Measurements from ENCODE around the gene MVB12B.

MVB12B gene

GRCh38 chr9:126318858-126319257 lies 7.8 kb upstream of the MVB12B start:
- Histone ChIP-seq H3K79me1 (ENCODE audit: low read length) (no peaks in the 10 kb centered on the region), H2BK5ac (ENCODE audit: low read depth, low read length, poor library complexity) (no peak overlapping the region)
- WGBS (ENCODE audit: extremely low coverage, insufficient coverage, insufficient read length): no CpG with 5 or more reads among the region's 6 CpGs

GRCh38 chr9:126319671-126320070 lies 7.0 kb upstream of the MVB12B start:
- Histone ChIP-seq H2AK5ac (ENCODE audit: low read length) (no peak overlapping the region), H3K4me3 (ENCODE audit: low read depth, low read length) (no peak overlapping the region), H3K4me2 (ENCODE audit: low read length) (no peak overlapping the region), H3K23ac (ENCODE audit: low read length) (no peak overlapping the region), H3K27me3 (ENCODE audit: insufficient read depth, low read length) (no peaks in the 10 kb centered on the region), H3K4ac (ENCODE audit: low read depth, low read length) (no peak overlapping the region), H2AFZ (ENCODE audit: insufficient read depth, low read length, poor library complexity) (no peak overlapping the region), H3K9me3 (ENCODE audit: insufficient read depth, low read depth, low read length) (no peaks in the 10 kb centered on the region), H2BK12ac (ENCODE audit: low read length) (no peak overlapping the region), H4K91ac (ENCODE audit: low read depth, low read length) (no peak overlapping the region), H4K12ac (ENCODE audit: low read depth, low read length) (no peak overlapping the region), H3K18ac (ENCODE audit: low read length) (no peak overlapping the region), H3K9ac (ENCODE audit: low read length) (no peak overlapping the region), H3K79me1 (ENCODE audit: low read length) (no peaks in the 10 kb centered on the region), H3K4me1 (ENCODE audit: control insufficient read depth in 1 of 2, insufficient read depth in 2 of 2, low read length in 2 of 2) (no peaks in the 10 kb centered on the region), H3K79me2 (ENCODE audit: control insufficient read depth, insufficient read depth, low read length, poor library complexity) (no peaks in the 10 kb centered on the region), H3K36me3 (ENCODE audit: control insufficient read depth in 1 of 2, insufficient read depth in 2 of 2, low read length in 2 of 2) (no peaks in the 10 kb centered on the region), H4K8ac (ENCODE audit: low read depth, low read length) (no peak overlapping the region), H3K27ac (ENCODE audit: low read depth, low read length) (no peak overlapping the region), H3K14ac (ENCODE audit: low read length) (no peak overlapping the region), H2BK5ac (ENCODE audit: low read depth, low read length, poor library complexity) (no peak overlapping the region), H2BK120ac (ENCODE audit: insufficient read depth, low read length, poor library complexity) (no peak overlapping the region)
- no peak for DNase-seq
- WGBS (ENCODE audit: extremely low coverage, insufficient coverage, insufficient read length): no CpG with 5 or more reads among the region's 5 CpGs

More at GRCh38 chr9:126318858-126319257, 7.8 kb upstream of the MVB12B start:
- H3K79me2 ChIP-seq (ENCODE audit: control insufficient read depth, insufficient read depth, low read length, poor library complexity): no peaks in the 10 kb centered on the region
- no peak overlapping the region for H3K9ac ChIP-seq (ENCODE audit: low read length)
- H3K23ac ChIP-seq (ENCODE audit: low read length): no peak overlapping the region
- H3K18ac ChIP-seq (ENCODE audit: low read length): no peak overlapping the region
- no peak overlapping the region for H4K12ac ChIP-seq (ENCODE audit: low read depth, low read length)
- H3K4me3 ChIP-seq (ENCODE audit: low read depth, low read length): no peak overlapping the region
- H3K27me3 ChIP-seq (ENCODE audit: insufficient read depth, low read length): no peaks in the 10 kb centered on the region
- H3K27ac ChIP-seq (ENCODE audit: low read depth, low read length): no peak overlapping the region
- no peak overlapping the region for H4K91ac ChIP-seq (ENCODE audit: low read depth, low read length)
- no peak overlapping the region for H2AFZ ChIP-seq (ENCODE audit: insufficient read depth, low read length, poor library complexity)
- H2AK5ac ChIP-seq (ENCODE audit: low read length): no peak overlapping the region
- no peaks in the 10 kb centered on the region for H3K4me1 ChIP-seq (ENCODE audit: control insufficient read depth in 1 of 2, insufficient read depth in 2 of 2, low read length in 2 of 2)
- no peak overlapping the region for H2BK120ac ChIP-seq (ENCODE audit: insufficient read depth, low read length, poor library complexity)
- H3K36me3 ChIP-seq (ENCODE audit: control insufficient read depth in 1 of 2, insufficient read depth in 2 of 2, low read length in 2 of 2): no peaks in the 10 kb centered on the region
- H3K9me3 ChIP-seq (ENCODE audit: insufficient read depth, low read depth, low read length): no peaks in the 10 kb centered on the region
- no peak overlapping the region for H3K4me2 ChIP-seq (ENCODE audit: low read length)
- H3K4ac ChIP-seq (ENCODE audit: low read depth, low read length): no peak overlapping the region
- no peak overlapping the region for H4K8ac ChIP-seq (ENCODE audit: low read depth, low read length)
- no peak overlapping the region for H3K14ac ChIP-seq (ENCODE audit: low read length)
- no peak for DNase-seq
- H2BK12ac ChIP-seq (ENCODE audit: low read length): no peak overlapping the region

GRCh38 chr9:126320158-126320922 lies 6.3 kb upstream of the MVB12B start:
- no peak overlapping the region for H4K91ac ChIP-seq (ENCODE audit: low read depth, low read length)
- H2BK5ac ChIP-seq (ENCODE audit: low read depth, low read length, poor library complexity): no peak overlapping the region
- H3K4me1 ChIP-seq (ENCODE audit: control insufficient read depth in 1 of 2, insufficient read depth in 2 of 2, low read length in 2 of 2): no peaks in the 10 kb centered on the region
- H3K79me2 ChIP-seq (ENCODE audit: control insufficient read depth, insufficient read depth, low read length, poor library complexity): no peaks in the 10 kb centered on the region
- no peak overlapping the region for H3K27ac ChIP-seq (ENCODE audit: low read depth, low read length)
- H3K79me1 ChIP-seq (ENCODE audit: low read length): no peaks in the 10 kb centered on the region
- no peaks in the 10 kb centered on the region for H3K9me3 ChIP-seq (ENCODE audit: insufficient read depth, low read depth, low read length)
- no peak overlapping the region for H3K4me3 ChIP-seq (ENCODE audit: low read depth, low read length)
- no peak overlapping the region for H4K12ac ChIP-seq (ENCODE audit: low read depth, low read length)
- no peak overlapping the region for H3K14ac ChIP-seq (ENCODE audit: low read length)
- H3K23ac ChIP-seq (ENCODE audit: low read length): no peak overlapping the region
- H2BK120ac ChIP-seq (ENCODE audit: insufficient read depth, low read length, poor library complexity): no peak overlapping the region
- H3K36me3 ChIP-seq (ENCODE audit: control insufficient read depth in 1 of 2, insufficient read depth in 2 of 2, low read length in 2 of 2): no peaks in the 10 kb centered on the region
- no peaks in the 10 kb centered on the region for H3K27me3 ChIP-seq (ENCODE audit: insufficient read depth, low read length)
- no peak overlapping the region for H2AK5ac ChIP-seq (ENCODE audit: low read length)
- H2BK12ac ChIP-seq (ENCODE audit: low read length): no peak overlapping the region
- DNase-seq: no peak
- no peak overlapping the region for H3K4ac ChIP-seq (ENCODE audit: low read depth, low read length)
- no peak overlapping the region for H3K18ac ChIP-seq (ENCODE audit: low read length)
- no peak overlapping the region for H4K8ac ChIP-seq (ENCODE audit: low read depth, low read length)
- no peak overlapping the region for H3K4me2 ChIP-seq (ENCODE audit: low read length)
- H3K9ac ChIP-seq (ENCODE audit: low read length): no peak overlapping the region
- H2AFZ ChIP-seq (ENCODE audit: insufficient read depth, low read length, poor library complexity): no peak overlapping the region
- WGBS (ENCODE audit: extremely low coverage, insufficient coverage, insufficient read length): no CpG with 5 or more reads among the region's 4 CpGs

GRCh38 chr9:126321742-126322141 lies 4.9 kb upstream of the MVB12B start:
- no peak overlapping the region for H3K14ac ChIP-seq (ENCODE audit: low read length)
- no peak overlapping the region for H2AK5ac ChIP-seq (ENCODE audit: low read length)
- H4K12ac ChIP-seq (ENCODE audit: low read depth, low read length): no peak overlapping the region
- H3K9ac ChIP-seq (ENCODE audit: low read length): no peak overlapping the region
- H4K8ac ChIP-seq (ENCODE audit: low read depth, low read length): no peak overlapping the region
- no peak overlapping the region for H3K23ac ChIP-seq (ENCODE audit: low read length)
- H3K4me1 ChIP-seq (ENCODE audit: control insufficient read depth in 1 of 2, insufficient read depth in 2 of 2, low read length in 2 of 2): peaks cover 4 to 9% of the 10 kb centered on the region in 2 experiments
- DNase-seq: no peak
- H2AFZ ChIP-seq (ENCODE audit: insufficient read depth, low read length, poor library complexity): no peak overlapping the region
- H2BK12ac ChIP-seq (ENCODE audit: low read length): no peak overlapping the region
- no peak overlapping the region for H3K4me2 ChIP-seq (ENCODE audit: low read length)
- H3K27me3 ChIP-seq (ENCODE audit: insufficient read depth, low read length): no peaks in the 10 kb centered on the region
- no peaks in the 10 kb centered on the region for H3K36me3 ChIP-seq (ENCODE audit: control insufficient read depth in 1 of 2, insufficient read depth in 2 of 2, low read length in 2 of 2)
- no peak overlapping the region for H4K91ac ChIP-seq (ENCODE audit: low read depth, low read length)
- no peak overlapping the region for H3K18ac ChIP-seq (ENCODE audit: low read length)
- H2BK120ac ChIP-seq (ENCODE audit: insufficient read depth, low read length, poor library complexity): no peak overlapping the region
- no peak overlapping the region for H3K4ac ChIP-seq (ENCODE audit: low read depth, low read length)
- WGBS (ENCODE audit: extremely low coverage, insufficient coverage, insufficient read length): no CpG with 5 or more reads among the region's 1 CpG
- no peak overlapping the region for H2BK5ac ChIP-seq (ENCODE audit: low read depth, low read length, poor library complexity)
- no peaks in the 10 kb centered on the region for H3K79me2 ChIP-seq (ENCODE audit: control insufficient read depth, insufficient read depth, low read length, poor library complexity)
- peaks cover 9% of the 10 kb centered on the region for H3K79me1 ChIP-seq (ENCODE audit: low read length)
- no peak overlapping the region for H3K4me3 ChIP-seq (ENCODE audit: low read depth, low read length)
- H3K27ac ChIP-seq (ENCODE audit: low read depth, low read length): no peak overlapping the region
- no peaks in the 10 kb centered on the region for H3K9me3 ChIP-seq (ENCODE audit: insufficient read depth, low read depth, low read length)
